Measurements from ENCODE around the gene CHMP1A. TPM values are rescaled to one million over a fixed set of nuclear protein-coding genes. Genes with fewer than 3 reads are reported as not detected.

CHMP1A gene
- polyA plus RNA-seq, 2 of the 4 experiments (the other 2 are of a cell fraction), result 36.4 to 91.7 TPM

DNA sequence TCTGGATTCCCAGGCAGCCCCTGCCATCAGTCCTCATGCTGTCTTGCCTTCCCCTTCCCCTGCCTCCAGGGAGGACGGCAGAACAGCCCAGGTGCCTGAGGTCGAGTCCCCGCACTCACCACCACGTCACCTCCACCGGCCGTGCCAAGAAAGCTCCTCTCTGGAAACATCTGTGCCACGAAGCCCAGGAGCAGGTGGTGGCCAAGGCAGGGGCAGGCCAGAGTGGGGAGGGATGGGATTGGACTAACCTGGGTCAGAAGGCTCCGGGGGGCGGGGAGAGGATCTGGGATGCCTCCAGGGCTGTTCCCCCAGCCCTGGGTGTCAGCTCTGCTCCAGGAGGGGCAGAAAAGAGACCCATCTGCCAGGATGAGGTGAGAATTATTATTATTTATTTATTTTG lies 51.5 kb downstream of the CHMP1A start:
- DNase-seq (ENCODE audit: low read depth in 1 of 2, low spot score in 1 of 2), result no peak
- WGBS (ENCODE audit: missing lambda C conversion rate), result 88% methylated on average over 9 of the region's 9 CpGs
- ChIA-PET POLR2A (no interaction called here), CTCF (interaction anchor here (1.0 to 2.1 kb wide), 3 partner anchors 9 to 61 kb away, joined by 3 to 14 read pairs (median 4); no protein-coding TSS in a partner anchor)
- H3K4me1 ChIP-seq, result peaks cover 28% of the 10 kb centered on the region
- no peaks in the 10 kb centered on the region for H3K9me3 ChIP-seq
- ATAC-seq, result no peak
- TF ChIP-seq, protein P1, sequence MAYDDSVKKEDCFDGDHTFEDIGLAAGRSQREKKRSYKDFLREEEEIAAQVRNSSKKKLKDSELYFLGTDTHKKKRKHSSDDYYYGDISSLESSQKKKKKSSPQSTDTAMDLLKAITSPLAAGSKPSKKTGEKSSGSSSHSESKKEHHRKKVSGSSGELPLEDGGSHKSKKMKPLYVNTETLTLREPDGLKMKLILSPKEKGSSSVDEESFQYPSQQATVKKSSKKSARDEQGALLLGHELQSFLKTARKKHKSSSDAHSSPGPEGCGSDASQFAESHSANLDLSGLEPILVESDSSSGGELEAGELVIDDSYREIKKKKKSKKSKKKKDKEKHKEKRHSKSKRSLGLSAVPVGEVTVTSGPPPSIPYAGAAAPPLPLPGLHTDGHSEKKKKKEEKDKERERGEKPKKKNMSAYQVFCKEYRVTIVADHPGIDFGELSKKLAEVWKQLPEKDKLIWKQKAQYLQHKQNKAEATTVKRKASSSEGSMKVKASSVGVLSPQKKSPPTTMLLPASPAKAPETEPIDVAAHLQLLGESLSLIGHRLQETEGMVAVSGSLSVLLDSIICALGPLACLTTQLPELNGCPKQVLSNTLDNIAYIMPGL (CRISPR knock-in tag; IDR thresholded peaks at IDR 0.05; ENCODE audit: borderline replicate concordance), result no peak
- TF ChIP-seq JUN (IDR thresholded peaks at IDR 0.05) (no peak), MYC (IDR thresholded peaks at IDR 0.05; ENCODE audit: borderline replicate concordance, low read length) (no peak), CBX2 (IDR thresholded peaks at IDR 0.05; ENCODE audit: borderline replicate concordance, low read depth) (no peak), NFE2L2 (conservative IDR thresholded peaks at IDR 0.05; ENCODE audit: low read length) (no peak), ZFP36 (IDR thresholded peaks at IDR 0.05; ENCODE audit: borderline replicate concordance, partially characterized antibody) (no peak), JUNB (IDR thresholded peaks at IDR 0.05) (no peak), ESRRA (IDR thresholded peaks at IDR 0.05; ENCODE audit: borderline replicate concordance, low read length) (no peak), ZC3H11A (IDR thresholded peaks at IDR 0.05) (no peak), FOSB (CRISPR knock-in tag; IDR thresholded peaks at IDR 0.05) (no peak), RNF2 (IDR thresholded peaks at IDR 0.05; ENCODE audit: borderline replicate concordance, low read depth) (no peak), ZSCAN20 (CRISPR knock-in tag; IDR thresholded peaks at IDR 0.05) (no peak), EHMT2 (IDR thresholded peaks at IDR 0.05; ENCODE audit: low read depth) (no peak)
- TF ChIP-seq, protein P2, sequence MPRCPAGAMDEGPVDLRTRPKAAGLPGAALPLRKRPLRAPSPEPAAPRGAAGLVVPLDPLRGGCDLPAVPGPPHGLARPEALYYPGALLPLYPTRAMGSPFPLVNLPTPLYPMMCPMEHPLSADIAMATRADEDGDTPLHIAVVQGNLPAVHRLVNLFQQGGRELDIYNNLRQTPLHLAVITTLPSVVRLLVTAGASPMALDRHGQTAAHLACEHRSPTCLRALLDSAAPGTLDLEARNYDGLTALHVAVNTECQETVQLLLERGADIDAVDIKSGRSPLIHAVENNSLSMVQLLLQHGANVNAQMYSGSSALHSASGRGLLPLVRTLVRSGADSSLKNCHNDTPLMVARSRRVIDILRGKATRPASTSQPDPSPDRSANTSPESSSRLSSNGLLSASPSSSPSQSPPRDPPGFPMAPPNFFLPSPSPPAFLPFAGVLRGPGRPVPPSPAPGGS (IDR thresholded peaks at IDR 0.05), result no peak
- TF ChIP-seq, protein P3, sequence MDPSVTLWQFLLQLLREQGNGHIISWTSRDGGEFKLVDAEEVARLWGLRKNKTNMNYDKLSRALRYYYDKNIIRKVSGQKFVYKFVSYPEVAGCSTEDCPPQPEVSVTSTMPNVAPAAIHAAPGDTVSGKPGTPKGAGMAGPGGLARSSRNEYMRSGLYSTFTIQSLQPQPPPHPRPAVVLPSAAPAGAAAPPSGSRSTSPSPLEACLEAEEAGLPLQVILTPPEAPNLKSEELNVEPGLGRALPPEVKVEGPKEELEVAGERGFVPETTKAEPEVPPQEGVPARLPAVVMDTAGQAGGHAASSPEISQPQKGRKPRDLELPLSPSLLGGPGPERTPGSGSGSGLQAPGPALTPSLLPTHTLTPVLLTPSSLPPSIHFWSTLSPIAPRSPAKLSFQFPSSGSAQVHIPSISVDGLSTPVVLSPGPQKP (IDR thresholded peaks at IDR 0.05; ENCODE audit: low read depth, low read length), result no peak
- FAIRE-seq, result no peak
- H3K4me2 ChIP-seq, result no peak overlapping the region
- no peak overlapping the region for H3K27ac ChIP-seq
- H3K4me3 ChIP-seq, result no peak overlapping the region

DNA sequence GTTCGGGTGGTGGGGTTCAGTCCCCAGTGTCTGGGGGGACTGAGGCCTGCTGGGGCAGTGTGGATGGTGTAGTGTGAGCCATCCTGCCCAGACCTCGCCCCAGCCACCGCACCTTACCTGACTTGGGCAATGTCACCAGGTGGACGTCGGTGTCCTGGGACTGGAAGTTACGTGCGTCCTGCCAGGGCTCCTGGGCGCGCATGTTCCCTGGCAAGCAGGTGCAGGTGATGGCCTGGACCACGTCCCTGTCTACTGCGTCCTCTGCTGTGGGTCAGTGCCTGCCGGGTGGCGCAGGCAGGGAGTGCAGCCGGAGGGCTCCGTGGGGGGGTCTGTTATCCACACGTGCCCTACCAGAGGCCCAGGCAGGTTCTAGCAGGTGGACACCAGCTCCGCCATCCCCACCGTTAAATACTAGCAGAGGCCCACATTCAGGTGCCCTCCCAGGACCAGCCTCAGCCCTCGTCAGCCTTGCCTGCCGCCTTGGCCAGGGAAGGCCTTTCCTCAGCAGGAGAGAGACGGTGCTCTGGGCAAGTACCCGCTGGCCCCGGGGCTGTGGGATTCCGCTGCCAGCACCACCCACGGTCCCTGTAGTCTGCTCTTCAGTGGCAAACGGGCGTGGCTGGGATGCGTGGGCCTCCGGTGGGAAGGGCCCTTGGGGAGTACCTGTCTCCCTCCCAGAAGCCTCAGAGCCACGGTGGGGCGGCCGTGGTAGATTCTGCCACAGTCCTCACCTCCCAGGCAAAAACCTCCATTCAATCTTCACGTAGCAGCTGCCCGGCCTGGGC lies 52.1 kb downstream of the CHMP1A start:
- POLR2A ChIA-PET, result no interaction called here

More for the DNA sequence above, 52.1 kb downstream of the CHMP1A start:
- ATAC-seq, result no peak
- WGBS (ENCODE audit: missing lambda C conversion rate), result 86% methylated on average over 24 of the region's 34 CpGs
- no peak overlapping the region for H3K4me2 ChIP-seq
- no peak for FAIRE-seq
- no peak overlapping the region for H3K4me3 ChIP-seq
- DNase-seq (ENCODE audit: low read depth in 1 of 2, low spot score in 1 of 2), result no peak
- no peak for TF ChIP-seq NR3C1 (IDR thresholded peaks at IDR 0.05)
- TF ChIP-seq PHF8 (IDR thresholded peaks at IDR 0.05; ENCODE audit: borderline replicate concordance, low read depth), result no peak
- TF ChIP-seq, protein P4, sequence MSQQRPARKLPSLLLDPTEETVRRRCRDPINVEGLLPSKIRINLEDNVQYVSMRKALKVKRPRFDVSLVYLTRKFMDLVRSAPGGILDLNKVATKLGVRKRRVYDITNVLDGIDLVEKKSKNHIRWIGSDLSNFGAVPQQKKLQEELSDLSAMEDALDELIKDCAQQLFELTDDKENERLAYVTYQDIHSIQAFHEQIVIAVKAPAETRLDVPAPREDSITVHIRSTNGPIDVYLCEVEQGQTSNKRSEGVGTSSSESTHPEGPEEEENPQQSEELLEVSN (IDR thresholded peaks at IDR 0.05; ENCODE audit: borderline replicate concordance, low read depth), result no peak
- TF ChIP-seq NFE2L2 (conservative IDR thresholded peaks at IDR 0.05; ENCODE audit: low read length), result no peak
- no peak for TF ChIP-seq POLR2A (IDR thresholded peaks at IDR 0.05; ENCODE audit: low read length)
- TF ChIP-seq GATA3 (IDR thresholded peaks at IDR 0.05; ENCODE audit: borderline replicate concordance), result no peak
- no peak for TF ChIP-seq CEBPB (IDR thresholded peaks at IDR 0.05)
- TF ChIP-seq ZC3H11A (IDR thresholded peaks at IDR 0.05), result no peak
- TF ChIP-seq ESRRA (IDR thresholded peaks at IDR 0.05; ENCODE audit: borderline replicate concordance, low read length), result no peak
- no peak for TF ChIP-seq TP53 (CRISPR knock-in tag; IDR thresholded peaks at IDR 0.05)
- TF ChIP-seq HOXB13 (CRISPR knock-in tag; IDR thresholded peaks at IDR 0.05; ENCODE audit: low read depth), result no peak
- no peak for TF ChIP-seq KDM5A (IDR thresholded peaks at IDR 0.05)
- TF ChIP-seq, protein P5, sequence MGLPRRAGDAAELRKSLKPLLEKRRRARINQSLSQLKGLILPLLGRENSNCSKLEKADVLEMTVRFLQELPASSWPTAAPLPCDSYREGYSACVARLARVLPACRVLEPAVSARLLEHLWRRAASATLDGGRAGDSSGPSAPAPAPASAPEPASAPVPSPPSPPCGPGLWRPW (IDR thresholded peaks at IDR 0.05), result no peak
- TF ChIP-seq FOXS1 (CRISPR knock-in tag; IDR thresholded peaks at IDR 0.05), result no peak
- no peak for TF ChIP-seq MAZ (IDR thresholded peaks at IDR 0.05; ENCODE audit: borderline replicate concordance, low read depth, low read length)
- TF ChIP-seq CHD4 (IDR thresholded peaks at IDR 0.05; ENCODE audit: borderline replicate concordance), result no peak
- TF ChIP-seq CBX2 (IDR thresholded peaks at IDR 0.05; ENCODE audit: borderline replicate concordance, low read depth), result no peak
- no peak for TF ChIP-seq ZSCAN20 (CRISPR knock-in tag; IDR thresholded peaks at IDR 0.05)
- TF ChIP-seq, protein P2 (IDR thresholded peaks at IDR 0.05), result no peak
- H3K4me1 ChIP-seq, result peaks cover 28% of the 10 kb centered on the region
- no peaks in the 10 kb centered on the region for H3K9me3 ChIP-seq
- no peak overlapping the region for H3K27ac ChIP-seq
- CTCF ChIA-PET, result interaction anchor here (1.0 to 2.1 kb wide), 3 partner anchors 10 to 62 kb away, joined by 3 to 14 read pairs (median 4); no protein-coding TSS in a partner anchor

All from A549 (cell line).